OCI-LY7 (cell line): ENCODE measurements around the gene PROKR1. TPM values are rescaled to one million over a fixed set of nuclear protein-coding genes. Genes with fewer than 3 reads are reported as not detected.

Source experiments
- BruUV-seq: library from RNA; stranded (reverse); fragments of 400-500 nt; replicated peaks from 2 replicates; lab custom pipeline; 2021; lab: Mats Ljungman, UMichigan
- CTCF ChIA-PET: fragments of 300-600 bp; sonication (Branson Sonifier 250); formaldehyde crosslinking; loops from one replicate; lab custom pipeline; 2022; ENCODE audit warnings: antibody characterized with exemption; ENCODE audit not compliant: unreplicated experiment; lab: Charles Lee
- POLR2A ChIA-PET: fragments of 300-600 bp; sonication (Branson Sonifier 250); formaldehyde crosslinking; loops from one replicate; lab custom pipeline; 2022; ENCODE audit warnings: antibody characterized with exemption; lab: Charles Lee
- DNase-seq: peaks from one replicate; pipeline ENCODE4 v3.0.0-alpha.2; 2015; ENCODE audit warnings: low spot score
- H2AFZ ChIP-seq: fragments of 200-600 bp; sonication (generic), shearing (Covaris generic); 2 replicates; pipeline ENCODE4 v1.6.1; 2014; ENCODE audit warnings: mild to moderate bottlenecking, antibody characterized with exemption, low read length, moderate library complexity
- H3K27ac ChIP-seq: fragments of 200-600 bp; sonication (generic); 2 replicates; pipeline ENCODE4 v1.5.1; 2014; ENCODE audit warnings: mixed run types, low read depth, mild to moderate bottlenecking, moderate library complexity, low read length, inconsistent platforms; ENCODE audit not compliant: poor library complexity, severe bottlenecking
- H3K36me3 ChIP-seq: fragments of 200-600 bp; sonication (generic); 2 replicates; pipeline ENCODE4 v1.6.1; 2014; ENCODE audit warnings: mild to moderate bottlenecking, antibody characterized with exemption, low read length, moderate library complexity, mixed read lengths; ENCODE audit not compliant: insufficient read depth
- H3K4me1 ChIP-seq: fragments of 200-600 bp; sonication (generic); 2 replicates; pipeline ENCODE4 v1.5.1; 2014; ENCODE audit warnings: mild to moderate bottlenecking, low read length; ENCODE audit not compliant: insufficient read depth, poor library complexity, severe bottlenecking
- H3K4me2 ChIP-seq: fragments of 200-600 bp; sonication (generic); 2 replicates; pipeline ENCODE4 v1.6.1; 2014; ENCODE audit warnings: mild to moderate bottlenecking, low read length
- H3K4me3 ChIP-seq: fragments of 200-600 bp; sonication (generic); 2 replicates; pipeline ENCODE4 v1.5.1; 2014; ENCODE audit warnings: mild to moderate bottlenecking, low read depth, low read length; ENCODE audit not compliant: poor library complexity, severe bottlenecking
- H3K79me2 ChIP-seq: fragments of 200-600 bp; sonication (generic); 2 replicates; pipeline ENCODE4 v1.6.1; 2016; ENCODE audit warnings: low read depth, mild to moderate bottlenecking, low read length, moderate library complexity, mixed read lengths; ENCODE audit not compliant: insufficient read depth
- H3K9me2 ChIP-seq: fragments of 200-600 bp; sonication (generic); 2 replicates; pipeline ENCODE4 v1.6.1; 2016; ENCODE audit warnings: mild to moderate bottlenecking, low read length, mixed read lengths; ENCODE audit not compliant: insufficient read depth
- H3K9me3 ChIP-seq: fragments of 200-600 bp; sonication (generic); 2 replicates; pipeline ENCODE4 v1.6.1; 2014; ENCODE audit warnings: mild to moderate bottlenecking, mixed run types, low read length, mixed read lengths
- H4K20me1 ChIP-seq: fragments of 200-600 bp; sonication (generic); 2 replicates; pipeline ENCODE4 v1.6.1; 2014; ENCODE audit warnings: mild to moderate bottlenecking, antibody characterized with exemption, low read length, moderate library complexity, mixed read lengths; ENCODE audit not compliant: insufficient read depth
- EZH2phosphoT487 ChIP-seq: fragments of 200-600 bp; sonication (generic); IDR thresholded peaks from 2 replicates; pipeline ENCODE4 v1.6.1; 2018; ENCODE audit warnings: low read depth, borderline replicate concordance, mild to moderate bottlenecking, mixed run types, antibody characterized with exemption, low read length, moderate library complexity, mixed read lengths
- intact Hi-C: fragments of 100-400 bp; cut with micrococcal nuclease; formaldehyde crosslinking; loops from one replicate; pipeline ENCODE4 v1.10.0; 2022; ENCODE audit not compliant: unreplicated experiment
- total RNA-seq, 2 experiments: library from RNA; depleted of rRNA in 1 of 2; stranded (reverse); fragments of >200 nt in 1 of 2; shearing (Covaris generic) in 1 of 2; gene quantifications; 2 replicates each; pipeline ENCODE4 v1.2.3, GENCODE V29; 2014 to 2022
- TF ChIP-seq, protein P1 (sequence below): fragments of 200-600 bp; sonication (generic); conservative IDR thresholded peaks from 2 replicates; pipeline ENCODE4 v1.5.1; 2014; ENCODE audit warnings: mild to moderate bottlenecking, antibody characterized with exemption, low read length, moderate library complexity, mixed read lengths

The PROKR1 gene
- total RNA-seq, 2 experiments from 2014 or later = 0.28 TPM; not detected in 1

DNA sequence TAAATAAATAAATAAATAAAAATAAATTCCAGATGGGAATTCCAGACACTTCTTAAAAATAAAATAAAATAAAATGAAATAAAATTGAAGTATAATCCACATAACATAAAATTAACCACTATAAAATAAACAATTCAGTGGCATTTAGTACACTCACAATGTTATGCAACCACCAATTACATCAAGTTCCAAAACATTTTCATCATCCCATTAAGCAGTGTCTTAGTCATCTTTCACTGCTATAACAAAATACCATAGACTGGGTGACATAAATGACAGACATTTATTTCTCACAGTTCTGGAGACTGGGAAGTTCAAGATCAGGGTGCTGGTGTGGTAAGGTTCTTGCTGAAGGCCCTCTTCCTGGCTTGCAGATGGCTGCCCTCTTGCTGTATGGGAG is 22.6 kb upstream of the PROKR1 start:
- BruUV-seq = no TSS peak
- no peaks in the 10 kb centered on the region for H3K4me1 ChIP-seq
- H2AFZ ChIP-seq = no peak overlapping the region
- H4K20me1 ChIP-seq = no peaks in the 10 kb centered on the region
- no peaks in the 10 kb centered on the region for H3K9me3 ChIP-seq
- POLR2A ChIA-PET = no interaction called here
- TF ChIP-seq, protein P1, sequence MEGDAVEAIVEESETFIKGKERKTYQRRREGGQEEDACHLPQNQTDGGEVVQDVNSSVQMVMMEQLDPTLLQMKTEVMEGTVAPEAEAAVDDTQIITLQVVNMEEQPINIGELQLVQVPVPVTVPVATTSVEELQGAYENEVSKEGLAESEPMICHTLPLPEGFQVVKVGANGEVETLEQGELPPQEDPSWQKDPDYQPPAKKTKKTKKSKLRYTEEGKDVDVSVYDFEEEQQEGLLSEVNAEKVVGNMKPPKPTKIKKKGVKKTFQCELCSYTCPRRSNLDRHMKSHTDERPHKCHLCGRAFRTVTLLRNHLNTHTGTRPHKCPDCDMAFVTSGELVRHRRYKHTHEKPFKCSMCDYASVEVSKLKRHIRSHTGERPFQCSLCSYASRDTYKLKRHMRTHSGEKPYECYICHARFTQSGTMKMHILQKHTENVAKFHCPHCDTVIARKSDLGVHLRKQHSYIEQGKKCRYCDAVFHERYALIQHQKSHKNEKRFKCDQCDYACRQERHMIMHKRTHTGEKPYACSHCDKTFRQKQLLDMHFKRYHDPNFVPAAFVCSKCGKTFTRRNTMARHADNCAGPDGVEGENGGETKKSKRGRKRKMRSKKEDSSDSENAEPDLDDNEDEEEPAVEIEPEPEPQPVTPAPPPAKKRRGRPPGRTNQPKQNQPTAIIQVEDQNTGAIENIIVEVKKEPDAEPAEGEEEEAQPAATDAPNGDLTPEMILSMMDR = no peak
- TF ChIP-seq EZH2phosphoT487 = no peak
- no peaks in the 10 kb centered on the region for H3K79me2 ChIP-seq
- no peak overlapping the region for H3K27ac ChIP-seq
- no peak overlapping the region for H3K4me3 ChIP-seq
- no peak for DNase-seq
- no peak overlapping the region for H3K4me2 ChIP-seq
- CTCF ChIA-PET = no interaction called here
- no peaks in the 10 kb centered on the region for H3K9me2 ChIP-seq
- no peaks in the 10 kb centered on the region for H3K36me3 ChIP-seq
- intact Hi-C loops = no loop called here

DNA sequence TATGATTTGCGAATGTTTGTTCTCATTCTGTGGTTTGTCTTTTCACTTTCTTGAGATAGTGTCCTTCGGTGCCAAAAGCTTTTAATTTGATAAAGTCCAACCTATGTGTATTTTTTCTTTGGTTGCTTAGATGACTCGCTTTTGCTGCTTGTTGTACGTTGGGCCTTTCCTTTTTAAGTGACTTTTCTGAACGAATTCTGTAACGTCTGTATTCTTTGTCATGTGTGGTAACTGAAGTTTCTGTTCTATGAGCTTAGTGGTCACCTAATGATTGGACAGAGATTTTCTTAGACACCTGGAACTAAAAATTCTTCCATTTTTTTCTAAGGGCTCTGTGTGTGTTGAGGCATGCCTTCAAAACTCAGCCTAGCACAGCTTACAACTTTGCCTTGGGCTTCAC is 19.6 kb upstream of the PROKR1 start:
- Histone ChIP-seq H3K9me2 (no peaks in the 10 kb centered on the region), H4K20me1 (no peaks in the 10 kb centered on the region), H2AFZ (no peak overlapping the region), H3K27ac (no peak overlapping the region), H3K36me3 (no peaks in the 10 kb centered on the region), H3K4me1 (no peaks in the 10 kb centered on the region), H3K79me2 (no peaks in the 10 kb centered on the region), H3K9me3 (no peaks in the 10 kb centered on the region), H3K4me2 (no peak overlapping the region), H3K4me3 (no peak overlapping the region)
- BruUV-seq = no TSS peak
- DNase-seq = no peak
- no peak for TF ChIP-seq EZH2phosphoT487
- TF ChIP-seq, protein P1 = no peak
- intact Hi-C loops = no loop called here
- CTCF ChIA-PET = no interaction called here
- POLR2A ChIA-PET = interaction anchor here (0.7 kb wide), 1 partner anchor 229 kb away, joined by 3 read pairs; no protein-coding TSS in a partner anchor

DNA sequence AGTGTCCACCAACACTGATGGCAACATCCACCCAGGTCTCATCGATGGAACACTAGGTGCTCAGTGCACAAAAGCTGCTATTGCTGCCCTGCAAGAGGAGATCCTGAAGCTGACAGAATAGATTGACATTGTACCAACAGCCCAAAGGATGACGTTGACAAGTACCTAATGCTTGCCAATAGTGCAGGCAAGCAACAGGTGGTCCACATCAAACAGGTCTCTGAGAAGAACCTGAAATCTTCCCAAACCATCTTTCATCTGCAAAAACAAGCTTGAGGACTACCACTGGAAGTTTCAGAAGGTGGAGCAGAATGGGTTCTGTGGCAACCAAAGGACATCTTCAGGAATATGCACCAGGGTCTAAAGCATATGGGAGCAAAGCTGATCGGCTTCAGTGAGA is 15.8 kb upstream of the PROKR1 start:
- Histone ChIP-seq H3K27ac (no peak overlapping the region), H3K9me2 (no peaks in the 10 kb centered on the region), H3K36me3 (no peaks in the 10 kb centered on the region), H3K4me3 (no peak overlapping the region), H3K9me3 (no peaks in the 10 kb centered on the region), H4K20me1 (no peaks in the 10 kb centered on the region), H2AFZ (no peak overlapping the region), H3K4me2 (no peak overlapping the region), H3K79me2 (no peaks in the 10 kb centered on the region), H3K4me1 (no peaks in the 10 kb centered on the region)
- TF ChIP-seq EZH2phosphoT487 = no peak
- TF ChIP-seq, protein P1 = no peak
- intact Hi-C loops = no loop called here
- no TSS peak for BruUV-seq
- DNase-seq = no peak
- ChIA-PET POLR2A (no interaction called here), CTCF (no interaction called here)
